NCI-H2196 treated with DMSO at 0.1 percent for 48 hours (cell line): ENCODE measurements around the gene ARHGEF11.
A peak's percentile ranks its signal among the peaks of the same experiment; 100 is the strongest.

Source experiments
- DNase-seq: peaks from one replicate; lab custom pipeline; 2025; ENCODE audit not compliant: unreplicated experiment; lab: John Stamatoyannopoulos, UW

Gene ARHGEF11

GRCh38 chr1:156912861-156913808 is 132.4 kb downstream of the ARHGEF11 start:
- peak; percentile 91 for DNase-seq

- DNase-seq: no peak
Measured at GRCh38 chr1:156912310-156912709, 133.2 kb downstream of the ARHGEF11 start.

GRCh38 chr1:156911577-156912298 is 133.8 kb downstream of the ARHGEF11 start:
- no peak for DNase-seq

- no peak for DNase-seq
Measured at GRCh38 chr1:156910309-156910782, 135.2 kb downstream of the ARHGEF11 start.

GRCh38 chr1:156909671-156910070 is 135.9 kb downstream of the ARHGEF11 start:
- no peak for DNase-seq

GRCh38 chr1:156908955-156909354 is 136.6 kb downstream of the ARHGEF11 start:
- DNase-seq: no peak

- DNase-seq: no peak
Measured at GRCh38 chr1:156908541-156908940, 137.0 kb downstream of the ARHGEF11 start.

GRCh38 chr1:156906206-156906906 is 139.2 kb downstream of the ARHGEF11 start:
- DNase-seq: no peak

GRCh38 chr1:156905651-156906050 is 139.9 kb downstream of the ARHGEF11 start:
- no peak for DNase-seq

GRCh38 chr1:156905176-156905575 is 140.4 kb downstream of the ARHGEF11 start:
- DNase-seq: no peak

- no peak for DNase-seq
Measured at GRCh38 chr1:156904187-156904959, 141.2 kb downstream of the ARHGEF11 start.

- DNase-seq: no peak
Measured at GRCh38 chr1:156903328-156904091, 142.0 kb downstream of the ARHGEF11 start.

- DNase-seq: no peak
Measured at GRCh38 chr1:156901966-156902915, 143.3 kb downstream of the ARHGEF11 start.

- no peak for DNase-seq
Measured at GRCh38 chr1:156901590-156901900, 144.0 kb downstream of the ARHGEF11 start.

GRCh38 chr1:156900896-156901589 is 144.5 kb downstream of the ARHGEF11 start:
- DNase-seq: no peak

GRCh38 chr1:156899956-156900718 is 145.4 kb downstream of the ARHGEF11 start:
- no peak for DNase-seq

GRCh38 chr1:156898971-156899664 is 146.4 kb downstream of the ARHGEF11 start:
- DNase-seq: no peak
